Nephron progenitor cell (in vitro differentiated cells): Measurements from ENCODE around the gene ORAI1.
"Not testable (repeated sequence)": the region's sequence is repeated elsewhere in the genome, so short reads cannot be mapped to it uniquely, and the experiment has no call there.

ENCODE experiments used
- DNase-seq: peaks from one replicate; pipeline ENCODE4 v3.0.0; 2021
- H3K27ac Mint-ChIP-seq: 2 replicates; pipeline ENCODE4 v1.8.0; 2021; ENCODE audit warnings: mild to moderate bottlenecking, moderate library complexity, mixed read lengths
- H3K27me3 Mint-ChIP-seq: 2 replicates; pipeline ENCODE4 v1.8.0; 2021; ENCODE audit warnings: mild to moderate bottlenecking, low read depth, mixed read lengths; ENCODE audit not compliant: poor library complexity
- H3K36me3 Mint-ChIP-seq: 2 replicates; pipeline ENCODE4 v1.8.0; 2021; ENCODE audit warnings: low read depth, mixed read lengths
- H3K4me1 Mint-ChIP-seq: 2 replicates; pipeline ENCODE4 v1.8.0; 2021; ENCODE audit warnings: mixed read lengths
- H3K4me3 Mint-ChIP-seq: 2 replicates; pipeline ENCODE4 v1.8.0; 2021; ENCODE audit warnings: mild to moderate bottlenecking, moderate library complexity, mixed read lengths
- H3K9me3 Mint-ChIP-seq: 2 replicates; pipeline ENCODE4 v1.8.0; 2021; ENCODE audit warnings: mild to moderate bottlenecking, moderate library complexity, mixed read lengths
- TF ChIP-seq, protein P1 (sequence below): fragments of 200-600 bp; sonication (generic); IDR thresholded peaks from 2 replicates; pipeline ENCODE4 v1.5.0; 2021; ENCODE audit warnings: antibody characterized with exemption

The ORAI1 gene

DNA sequence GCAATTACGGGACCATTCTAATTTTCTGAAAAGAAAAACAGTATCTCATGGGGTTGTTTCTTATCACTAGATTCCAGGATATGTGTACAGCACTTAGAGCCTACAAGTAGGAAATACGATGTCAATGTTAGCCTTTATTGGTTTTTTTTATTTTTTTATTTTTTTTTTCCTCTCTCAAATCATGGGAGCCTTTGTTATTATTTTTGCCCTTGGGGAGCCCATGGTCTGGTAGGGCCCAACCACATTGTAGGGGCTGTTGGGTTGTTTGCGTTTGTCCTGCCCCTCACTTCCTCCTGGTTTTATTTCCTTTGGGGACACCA, 37.2 kb downstream of the ORAI1 start:
- Mint-ChIP-seq H3K27ac (no peak overlapping the region), H3K36me3 (no peaks in the 10 kb centered on the region), H3K9me3 (no peaks in the 10 kb centered on the region), H3K27me3 (peaks cover 12% of the 10 kb centered on the region), H3K4me1 (peaks cover 39% of the 10 kb centered on the region), H3K4me3 (no peak overlapping the region)
- DNase-seq = no peak
- TF ChIP-seq, protein P1, sequence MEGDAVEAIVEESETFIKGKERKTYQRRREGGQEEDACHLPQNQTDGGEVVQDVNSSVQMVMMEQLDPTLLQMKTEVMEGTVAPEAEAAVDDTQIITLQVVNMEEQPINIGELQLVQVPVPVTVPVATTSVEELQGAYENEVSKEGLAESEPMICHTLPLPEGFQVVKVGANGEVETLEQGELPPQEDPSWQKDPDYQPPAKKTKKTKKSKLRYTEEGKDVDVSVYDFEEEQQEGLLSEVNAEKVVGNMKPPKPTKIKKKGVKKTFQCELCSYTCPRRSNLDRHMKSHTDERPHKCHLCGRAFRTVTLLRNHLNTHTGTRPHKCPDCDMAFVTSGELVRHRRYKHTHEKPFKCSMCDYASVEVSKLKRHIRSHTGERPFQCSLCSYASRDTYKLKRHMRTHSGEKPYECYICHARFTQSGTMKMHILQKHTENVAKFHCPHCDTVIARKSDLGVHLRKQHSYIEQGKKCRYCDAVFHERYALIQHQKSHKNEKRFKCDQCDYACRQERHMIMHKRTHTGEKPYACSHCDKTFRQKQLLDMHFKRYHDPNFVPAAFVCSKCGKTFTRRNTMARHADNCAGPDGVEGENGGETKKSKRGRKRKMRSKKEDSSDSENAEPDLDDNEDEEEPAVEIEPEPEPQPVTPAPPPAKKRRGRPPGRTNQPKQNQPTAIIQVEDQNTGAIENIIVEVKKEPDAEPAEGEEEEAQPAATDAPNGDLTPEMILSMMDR = no peak

DNA sequence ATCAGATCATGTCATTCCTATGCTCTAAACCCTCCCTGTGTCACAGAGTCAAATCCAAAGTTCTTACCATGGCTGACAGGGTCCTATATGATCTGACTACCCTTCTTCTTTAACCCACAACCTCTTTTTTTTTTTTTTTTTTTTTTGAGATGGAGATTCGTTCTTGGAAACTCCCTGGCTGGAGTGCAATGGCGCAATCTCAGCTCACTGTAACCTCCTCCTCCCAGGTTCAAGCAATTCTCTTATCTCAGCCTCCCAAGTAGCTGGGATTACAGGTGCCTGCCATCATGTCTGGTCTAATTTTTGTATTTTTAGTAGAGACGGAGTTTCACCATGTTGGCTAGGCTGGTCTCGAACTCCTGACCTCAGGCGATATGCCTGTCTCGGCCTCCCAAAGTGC, 40.5 kb downstream of the ORAI1 start:
- not testable (repeated sequence) for H3K27ac Mint-ChIP-seq, H3K4me3 Mint-ChIP-seq, H3K9me3 Mint-ChIP-seq, DNase-seq, H3K36me3 Mint-ChIP-seq
- Mint-ChIP-seq H3K4me1 (peaks cover 29% of the 10 kb centered on the region), H3K27me3 (peaks cover 12% of the 10 kb centered on the region)

DNA sequence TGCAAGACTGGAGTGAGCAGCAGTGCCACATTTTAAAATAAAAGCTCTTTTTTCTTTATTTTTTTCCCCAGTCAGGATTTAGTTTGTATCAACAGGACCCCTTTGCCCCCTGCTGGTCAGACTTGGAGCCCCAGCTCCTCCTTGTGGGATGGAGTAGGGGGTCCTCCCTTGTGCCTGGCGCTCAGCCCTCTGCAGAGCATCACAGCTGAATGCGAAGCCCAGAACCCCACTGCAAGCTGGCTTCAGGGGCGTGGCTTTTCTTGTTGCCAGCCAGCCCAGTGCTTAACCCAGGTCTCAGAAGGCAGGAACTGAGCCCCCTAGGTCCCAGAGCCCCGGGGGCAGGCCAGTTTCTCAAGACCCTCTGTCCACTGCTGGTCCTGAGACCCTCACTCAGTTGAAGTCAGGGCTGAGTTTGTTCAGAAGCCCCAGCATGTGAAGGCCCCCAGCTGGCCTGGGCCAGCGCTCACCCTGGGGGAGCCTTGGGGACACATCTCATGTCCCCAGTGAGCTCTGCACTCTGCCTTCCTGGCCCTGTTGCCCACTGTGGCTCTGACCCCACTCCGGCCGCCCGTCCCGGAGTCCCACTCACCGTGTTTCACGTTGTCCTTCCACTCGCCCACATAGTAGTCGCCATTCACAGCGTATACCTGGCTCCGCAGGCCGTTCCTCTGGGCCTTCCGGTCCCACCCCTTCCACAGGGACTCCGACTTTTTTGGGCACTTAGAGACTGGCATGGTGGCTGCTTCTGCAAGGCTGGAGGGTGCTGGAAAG, 42.6 kb downstream of the ORAI1 start:
- TF ChIP-seq, protein P1 = peak; percentile 78
- Mint-ChIP-seq H3K9me3 (no peaks in the 10 kb centered on the region), H3K4me3 (no peak overlapping the region), H3K27me3 (peaks cover 5% of the 10 kb centered on the region), H3K36me3 (no peaks in the 10 kb centered on the region), H3K4me1 (peaks cover 36% of the 10 kb centered on the region), H3K27ac (no peak overlapping the region)
- DNase-seq = peak; percentile 79

DNA sequence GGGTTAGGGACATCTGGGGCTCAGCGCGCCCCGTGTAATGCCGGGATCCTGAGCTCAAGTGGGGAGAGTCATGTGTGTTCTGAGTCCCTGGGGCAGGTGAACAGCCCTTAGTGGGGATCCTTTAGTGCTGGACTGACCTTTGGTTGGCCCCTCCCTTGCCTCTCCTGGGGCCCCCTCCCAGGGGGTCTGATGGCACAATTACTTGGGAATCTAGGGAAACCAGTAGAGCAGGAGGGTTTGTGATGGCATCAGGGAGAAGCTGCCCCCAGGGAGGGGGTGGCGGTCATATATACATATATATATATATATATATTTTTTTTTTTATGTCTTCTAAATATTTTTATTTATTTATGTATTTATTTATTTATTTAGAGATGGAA, 43.2 kb downstream of the ORAI1 start, which contains the start of gene MORN3:
Gene MORN3, minus strand, starts transcription at position 134 of the 380 bp plus-strand sequence. CDS start 171 bp downstream, outside the sequence.
- TF ChIP-seq, protein P1 = no peak
- peaks cover 5% of the 10 kb centered on the region for H3K27me3 Mint-ChIP-seq
- no peaks in the 10 kb centered on the region for H3K36me3 Mint-ChIP-seq
- H3K4me3 Mint-ChIP-seq = no peak within 1 kb of the TSS
- H3K4me1 Mint-ChIP-seq = peaks cover 31% of the 10 kb centered on the region
- no peak within 1 kb of the TSS for H3K27ac Mint-ChIP-seq
- H3K9me3 Mint-ChIP-seq = no peaks in the 10 kb centered on the region
- DNase-seq = no peak

DNA sequence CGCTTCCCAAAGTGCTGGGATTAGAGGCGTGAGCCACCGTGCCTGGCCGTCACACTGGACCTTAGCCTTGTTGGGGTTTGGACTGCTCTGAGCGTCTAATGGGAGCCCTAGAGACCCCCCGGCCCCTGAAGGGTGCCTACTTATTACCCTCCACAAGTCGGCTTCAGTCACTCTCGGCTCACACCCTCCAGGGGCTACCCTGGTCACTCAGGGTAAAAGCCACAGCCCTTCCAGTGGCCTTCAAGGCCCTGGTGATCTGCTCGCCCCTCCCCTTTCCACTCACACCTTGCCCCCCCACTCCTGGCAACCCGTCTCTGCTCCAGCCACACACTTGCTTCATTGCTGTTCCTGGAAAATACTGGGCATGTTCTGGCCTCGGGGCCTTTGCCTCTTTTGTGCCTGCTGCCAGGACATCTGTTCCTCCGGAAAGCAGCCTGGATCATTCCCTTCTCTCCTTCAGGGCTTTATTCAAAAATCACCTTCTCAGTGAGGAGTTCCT, 46.7 kb downstream of the ORAI1 start:
- Mint-ChIP-seq H3K4me1 (peaks cover 12% of the 10 kb centered on the region), H3K27ac (no peak overlapping the region), H3K27me3 (peaks cover 4% of the 10 kb centered on the region), H3K4me3 (peak overlapping the region; percentile 82), H3K36me3 (no peaks in the 10 kb centered on the region), H3K9me3 (no peaks in the 10 kb centered on the region)
- no peak for DNase-seq
- TF ChIP-seq, protein P1 = no peak

DNA sequence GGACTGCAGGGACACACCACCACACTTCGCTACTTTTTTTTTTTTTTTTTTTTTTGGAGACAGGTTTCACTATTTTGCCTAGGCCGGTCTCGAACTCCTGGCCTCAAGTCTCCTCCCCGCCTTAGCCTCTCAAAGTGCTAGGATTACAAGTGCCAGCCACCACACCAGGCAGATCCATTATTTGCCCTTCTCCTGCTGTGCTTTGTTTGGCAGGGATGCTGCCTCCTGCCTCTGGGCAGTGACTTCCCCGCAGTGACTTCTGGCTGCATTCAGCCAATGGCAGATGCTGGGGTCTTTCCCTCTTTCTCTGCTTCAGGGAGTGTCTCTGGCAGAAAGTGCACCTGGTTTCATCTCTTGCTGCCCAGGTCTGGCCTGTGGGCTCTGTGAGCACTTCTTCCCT, 49.9 kb downstream of the ORAI1 start:
- DNase-seq = no peak
- no peaks in the 10 kb centered on the region for H3K9me3 Mint-ChIP-seq
- peaks cover 4% of the 10 kb centered on the region for H3K27me3 Mint-ChIP-seq
- H3K4me1 Mint-ChIP-seq = peaks cover 29% of the 10 kb centered on the region
- H3K4me3 Mint-ChIP-seq = no peak overlapping the region
- no peaks in the 10 kb centered on the region for H3K36me3 Mint-ChIP-seq
- no peak overlapping the region for H3K27ac Mint-ChIP-seq
- TF ChIP-seq, protein P1 = no peak
